HG03521 (cell line): Measurements from ENCODE around the gene OR6Q1.
"Not testable (repeated sequence)": the region's sequence is repeated elsewhere in the genome, so short reads cannot be mapped to it uniquely, and the experiment has no call there.

Experiments used
- ATAC-seq: cut with Tn5 transposase; IDR thresholded peaks from one replicate; pipeline ENCODE4 v1.9.1; 2021; ENCODE audit warnings: mild to moderate bottlenecking, moderate library complexity; ENCODE audit not compliant: unreplicated experiment

The OR6Q1 gene

GRCh38 chr11:58030653-58031052, at the start of gene OR6Q1:
Gene OR6Q1, plus strand, starts transcription at chr11:58030953. Its CDS starts 0 bp downstream, at chr11:58030953.
- ATAC-seq, result no peak

- no peak for ATAC-seq
Observed at GRCh38 chr11:57981536-57981935, 49.2 kb upstream of the OR6Q1 start.

GRCh38 chr11:57982776-57983175, 48.0 kb upstream of the OR6Q1 start:
- no peak for ATAC-seq

- no peak for ATAC-seq
Observed at GRCh38 chr11:57983191-57983590, 47.6 kb upstream of the OR6Q1 start.

GRCh38 chr11:57999523-57999922, 31.2 kb upstream of the OR6Q1 start:
- not testable (repeated sequence) for ATAC-seq

GRCh38 chr11:58000021-58000420, 30.7 kb upstream of the OR6Q1 start:
- ATAC-seq, result not testable (repeated sequence)

- no peak for ATAC-seq
Observed at GRCh38 chr11:58000699-58001098, 30.1 kb upstream of the OR6Q1 start.

GRCh38 chr11:58003036-58003435, 27.7 kb upstream of the OR6Q1 start:
- ATAC-seq, result no peak

- no peak for ATAC-seq
Observed at GRCh38 chr11:58003591-58003990, 27.2 kb upstream of the OR6Q1 start.

- ATAC-seq, result no peak
Observed at GRCh38 chr11:58004664-58005063, 26.1 kb upstream of the OR6Q1 start.

- ATAC-seq, result no peak
Observed at GRCh38 chr11:58006940-58007339, 23.8 kb upstream of the OR6Q1 start.

GRCh38 chr11:58011771-58012170, 19.0 kb upstream of the OR6Q1 start:
- no peak for ATAC-seq

- no peak for ATAC-seq
Observed at GRCh38 chr11:58023435-58023931, 7.3 kb upstream of the OR6Q1 start, which contains the start of gene OR9Q1. Gene OR9Q1, plus strand, starts transcription at chr11:58023881. Its CDS starts 155,564 bp downstream, at chr11:58179445.

- ATAC-seq, result no peak
Observed at GRCh38 chr11:58024601-58025091, 6.1 kb upstream of the OR6Q1 start.

- no peak for ATAC-seq
Observed at GRCh38 chr11:58027341-58027740, 3.4 kb upstream of the OR6Q1 start.

- ATAC-seq, result no peak
Observed at GRCh38 chr11:58028687-58029411, 1.9 kb upstream of the OR6Q1 start.

GRCh38 chr11:58034471-58034870, 3.7 kb downstream of the OR6Q1 start:
- no peak for ATAC-seq

- no peak for ATAC-seq
Observed at GRCh38 chr11:58039589-58039988, 8.8 kb downstream of the OR6Q1 start.

GRCh38 chr11:58043379-58043778, 12.6 kb downstream of the OR6Q1 start:
- no peak for ATAC-seq

GRCh38 chr11:58046231-58046630, 15.5 kb downstream of the OR6Q1 start:
- no peak for ATAC-seq

- no peak for ATAC-seq
Observed at GRCh38 chr11:58047818-58048217, 17.1 kb downstream of the OR6Q1 start.

GRCh38 chr11:58055806-58056401, 25.2 kb downstream of the OR6Q1 start:
- ATAC-seq, result no peak
